Measurements from ENCODE around the gene DIAPH3. TPM values are rescaled to one million over a fixed set of nuclear protein-coding genes. Genes with fewer than 3 reads are reported as not detected.

Gene DIAPH3
- total and polyA plus RNA-seq, 2 of the 8 experiments (the other 6 are each of a cell fraction or from before 2014, with no cell fraction given), result 8.0 to 30.8 TPM

DNA sequence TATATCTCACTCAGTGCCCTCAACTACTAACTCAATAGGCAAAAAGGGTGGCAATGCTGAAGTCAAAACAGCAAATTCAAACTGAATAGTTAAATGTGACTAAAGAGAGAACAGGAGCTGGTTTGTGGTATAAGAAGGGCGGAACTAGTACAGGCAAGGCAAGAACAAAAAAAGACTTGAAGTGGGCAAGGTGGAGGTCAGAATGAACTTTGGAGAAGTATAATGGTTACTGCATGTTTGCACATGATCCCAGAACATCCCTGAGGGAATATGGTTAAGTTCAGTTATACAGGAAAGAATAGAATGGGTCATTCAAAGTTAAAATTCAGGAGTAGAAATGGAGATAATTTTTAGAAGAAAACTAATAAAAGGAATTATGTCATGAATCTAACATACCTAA, 85.5 kb downstream of the DIAPH3 start:
- no peak overlapping the region for H3K14ac ChIP-seq (ENCODE audit: insufficient read length)
- no peak overlapping the region for H4K8ac ChIP-seq (ENCODE audit: extremely low read depth, insufficient read depth, low read length)
- H3K79me2 ChIP-seq (ENCODE audit: control insufficient read depth in 1 of 2, insufficient read depth in 2 of 2, low read length in 2 of 2), result peaks cover 0 to 10% of the 10 kb centered on the region in 2 experiments; a peak in 2 of 4 replicates
- H2AK5ac ChIP-seq (ENCODE audit: low read depth, low read length), result no peak overlapping the region
- H3K27ac ChIP-seq (ENCODE audit: low read depth, low read length), result no peak overlapping the region
- H3K79me1 ChIP-seq (ENCODE audit: low read depth, low read length), result peaks cover 3% of the 10 kb centered on the region; the same call in 1 of the 2 replicates
- no peaks in the 10 kb centered on the region for H3K4me1 ChIP-seq (replicated peaks in 1 of 4; ENCODE audit: control insufficient read depth in 3 of 4, insufficient read depth in 4 of 4, low read length in 3 of 4)
- DNase-seq (ENCODE audit: low read depth in 1 of 2, low spot score in 2 of 2), result no peak
- FAIRE-seq, result no peak
- H4K91ac ChIP-seq (replicated peaks; ENCODE audit: insufficient read length, low read length), result no peak overlapping the region
- no peaks in the 10 kb centered on the region for H3K36me3 ChIP-seq (ENCODE audit: control insufficient read depth in 2 of 4, insufficient read depth in 4 of 4, low read length in 3 of 4)
- H3K56ac ChIP-seq (replicated peaks; ENCODE audit: insufficient read length, low read depth, low read length), result no peak overlapping the region
- H3K27me3 ChIP-seq (replicated peaks in 1 of 4; ENCODE audit: control insufficient read depth in 3 of 4, extremely low read depth in 1 of 4, insufficient read depth in 3 of 4, low read length in 3 of 4), result peaks cover 0 to 1% (median 0%) of the 10 kb centered on the region in 4 experiments; a peak in 1 of 7 replicates
- H3K4ac ChIP-seq (replicated peaks; ENCODE audit: insufficient read length, low read depth, low read length), result no peak overlapping the region
- H3K23ac ChIP-seq (ENCODE audit: insufficient read length), result no peak overlapping the region
- H3K9ac ChIP-seq (replicated peaks in 1 of 4; ENCODE audit: extremely low read depth in 1 of 4, low read depth in 3 of 4, low read length in 3 of 4), result no peak overlapping the region
- no peak overlapping the region for H3K4me2 ChIP-seq (ENCODE audit: insufficient read depth in 1 of 2, low read depth in 2 of 2, low read length in 2 of 2)
- H2BK15ac ChIP-seq (ENCODE audit: low read length), result no peak overlapping the region
- no peaks in the 10 kb centered on the region for H3K9me3 ChIP-seq (ENCODE audit: insufficient read depth in 2 of 2, low read depth in 1 of 2, low read length in 1 of 2)
- no peak overlapping the region for H2AFZ ChIP-seq (ENCODE audit: low read length)
- H3K23me2 ChIP-seq (ENCODE audit: low read depth, low read length), result no peaks in the 10 kb centered on the region
- TF ChIP-seq SP2 (IDR thresholded peaks at IDR 0.05; ENCODE audit: low read length), result no peak
- no peak for TF ChIP-seq CREB1 (IDR thresholded peaks at IDR 0.05)
- no peak for TF ChIP-seq EP300 (IDR thresholded peaks at IDR 0.05; ENCODE audit: borderline replicate concordance in 1 of 2, low read depth in 2 of 2, low read length in 2 of 2)
- no peak for TF ChIP-seq GTF2F1 (IDR thresholded peaks at IDR 0.05; ENCODE audit: borderline replicate concordance, low read depth, low read length)
- TF ChIP-seq CBX8 (IDR thresholded peaks at IDR 0.05; ENCODE audit: borderline replicate concordance, low read depth, low read length), result no peak
- H4K5ac ChIP-seq (ENCODE audit: insufficient read length, low read depth, low read length), result no peak overlapping the region
- H3K4me3 ChIP-seq (ENCODE audit: extremely low read depth in 1 of 4, insufficient read depth in 2 of 4, low read depth in 3 of 4, low read length in 4 of 4), result no peak overlapping the region
- H3K18ac ChIP-seq (ENCODE audit: extremely low read depth, low read length), result no peak overlapping the region
- ChIA-PET POLR2A (ENCODE audit: partially characterized antibody) (no interaction called here), CTCF (ENCODE audit: partially characterized antibody) (no interaction called here)
- no peak overlapping the region for H2BK20ac ChIP-seq (ENCODE audit: low read length)
- H2BK12ac ChIP-seq (ENCODE audit: low read depth, low read length), result no peak overlapping the region
- H2BK5ac ChIP-seq (ENCODE audit: low read depth, low read length), result no peak overlapping the region
- no peaks in the 10 kb centered on the region for H4K20me1 ChIP-seq (replicated peaks in 1 of 2; ENCODE audit: control insufficient read depth in 1 of 2, insufficient read depth in 2 of 2, low read length in 2 of 2)
- 76% methylated on average over 1 of the region's 1 CpG; no CpG with 5 or more reads in 1 of the 2 experiments for WGBS, 2 experiments (ENCODE audit: extremely low coverage in 1 of 2, insufficient coverage in 1 of 2, insufficient read length in 1 of 2, insufficient replicate concordance in 2 of 2, low coverage in 1 of 2, low lambda C conversion rate in 2 of 2, missing lambda C conversion rate in 1 of 2)
- H2BK120ac ChIP-seq (replicated peaks; ENCODE audit: low read depth, low read length), result no peak overlapping the region

Measured in H1 (cell line).